Fibroblast of the aortic adventitia (primary cell): ENCODE data around the gene FARS2. TPM values are rescaled to one million over a fixed set of nuclear protein-coding genes. Genes with fewer than 3 reads are reported as not detected.

Experiments used
- DNase-seq: peaks from one replicate; pipeline ENCODE4 v3.0.0-alpha.2; 2010; ENCODE audit warnings: low read depth
- H3K4me3 ChIP-seq: 2 replicates; pipeline ENCODE4 v1.5.1; 2011; ENCODE audit warnings: low read depth, mild to moderate bottlenecking, control low read depth, low read length, moderate library complexity
- CTCF ChIP-seq: IDR thresholded peaks from 2 replicates; pipeline ENCODE4 v1.5.1; 2011; ENCODE audit warnings: mild to moderate bottlenecking, low read length, control low read depth, inconsistent platforms; ENCODE audit not compliant: insufficient read depth
- total RNA-seq: library from RNA; depleted of rRNA; stranded (reverse); fragments of >200 nt; gene quantifications from 2 replicates; pipeline ENCODE4 v1.2.3, GENCODE V29; 2012; ENCODE audit warnings: low replicate concordance

The FARS2 gene
- total RNA-seq, 1 donor, result 25.5 TPM

GRCh38 chr6:5235830-5236229 is 25.5 kb upstream of the FARS2 start:
- no peak for TF ChIP-seq CTCF
- H3K4me3 ChIP-seq, result no peak overlapping the region
- no peak for DNase-seq

DNA sequence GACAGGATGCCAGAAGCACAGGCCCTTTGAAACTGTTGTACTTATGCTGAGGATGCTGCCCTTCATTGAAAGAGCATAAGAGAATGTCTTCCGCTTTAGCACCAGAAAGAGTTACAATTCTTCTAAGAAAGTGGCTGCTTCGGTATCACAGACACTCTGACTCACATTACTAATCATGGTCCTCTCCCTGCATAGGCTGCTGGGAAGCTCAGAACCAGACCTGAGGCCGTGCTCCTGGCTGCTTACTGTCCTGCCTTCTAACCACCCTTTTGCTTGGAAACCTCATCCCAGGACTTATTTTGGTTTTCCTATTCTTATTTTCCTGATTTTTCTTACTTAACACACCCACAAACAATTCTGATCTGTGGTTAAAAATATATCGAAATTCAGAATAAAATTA is 23.5 kb upstream of the FARS2 start:
- TF ChIP-seq CTCF, result no peak
- no peak for DNase-seq

DNA sequence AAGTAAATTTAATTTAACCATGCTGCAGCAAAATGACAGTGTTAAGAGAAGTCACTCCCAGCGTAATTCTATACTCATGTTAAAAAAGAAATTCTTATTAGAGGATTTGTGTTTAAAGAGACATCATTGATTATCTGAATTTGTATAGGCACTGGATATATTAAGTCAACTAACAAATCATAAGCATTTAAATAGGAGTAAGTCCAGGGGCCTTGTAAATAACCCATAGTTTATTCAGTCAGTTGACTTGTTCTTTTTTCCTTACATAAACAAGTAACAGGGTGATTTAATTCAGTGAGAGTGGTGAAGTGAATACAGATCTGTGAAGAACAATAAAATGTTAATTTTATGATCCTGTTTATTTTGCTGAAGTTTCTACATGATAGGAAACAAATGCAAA is 23.0 kb upstream of the FARS2 start:
- TF ChIP-seq CTCF, result no peak

More for the DNA sequence above, 23.5 kb upstream of the FARS2 start:
- no peak overlapping the region for H3K4me3 ChIP-seq

DNA sequence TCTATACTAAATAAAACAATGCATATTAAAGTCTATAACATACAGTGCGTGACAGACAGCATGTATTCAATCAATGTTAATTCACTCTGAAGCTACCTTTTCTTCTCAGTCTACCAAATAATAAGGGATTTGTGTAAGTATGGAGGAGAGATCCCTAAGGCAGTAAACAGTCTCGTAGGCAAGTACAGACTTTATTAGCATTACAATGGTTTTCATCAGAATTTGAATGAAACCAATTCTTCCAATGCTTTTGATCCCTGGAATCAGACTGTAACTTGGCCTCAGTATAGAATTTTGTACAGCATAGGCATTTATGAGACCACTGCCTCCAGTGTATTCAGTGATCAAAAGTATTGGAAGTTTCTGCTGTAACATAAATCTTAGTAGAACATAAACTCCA is 20.1 kb upstream of the FARS2 start:
- DNase-seq, result no peak
- TF ChIP-seq CTCF, result no peak
- H3K4me3 ChIP-seq, result no peak overlapping the region

More for the DNA sequence above, 23.0 kb upstream of the FARS2 start:
- DNase-seq, result no peak
- H3K4me3 ChIP-seq, result no peak overlapping the region

GRCh38 chr6:5243069-5243468 is 18.2 kb upstream of the FARS2 start:
- no peak for DNase-seq
- TF ChIP-seq CTCF, result no peak
- no peak overlapping the region for H3K4me3 ChIP-seq

GRCh38 chr6:5246141-5247097 is 14.9 kb upstream of the FARS2 start:
- DNase-seq, result no peak
- H3K4me3 ChIP-seq, result no peak overlapping the region
- TF ChIP-seq CTCF, result no peak
